ENCODE results near the gene IGFBP2.

Gene IGFBP2

GRCh38 chr2:216589791-216590190 is 43.4 kb upstream of the IGFBP2 start:
- no peak for DNase-seq
- no peak for TF ChIP-seq CTCF (IDR thresholded peaks at IDR 0.05; ENCODE audit: low read depth, low read length)
- Histone ChIP-seq H3K4me3 (ENCODE audit: low read depth, low read length) (no peak overlapping the region), H3K27me3 (ENCODE audit: insufficient read depth, low read depth, severe bottlenecking) (no peaks in the 10 kb centered on the region), H3K9me3 (ENCODE audit: severe bottlenecking) (no peaks in the 10 kb centered on the region), H3K27ac (no peak overlapping the region), H3K36me3 (no peaks in the 10 kb centered on the region)

DNA sequence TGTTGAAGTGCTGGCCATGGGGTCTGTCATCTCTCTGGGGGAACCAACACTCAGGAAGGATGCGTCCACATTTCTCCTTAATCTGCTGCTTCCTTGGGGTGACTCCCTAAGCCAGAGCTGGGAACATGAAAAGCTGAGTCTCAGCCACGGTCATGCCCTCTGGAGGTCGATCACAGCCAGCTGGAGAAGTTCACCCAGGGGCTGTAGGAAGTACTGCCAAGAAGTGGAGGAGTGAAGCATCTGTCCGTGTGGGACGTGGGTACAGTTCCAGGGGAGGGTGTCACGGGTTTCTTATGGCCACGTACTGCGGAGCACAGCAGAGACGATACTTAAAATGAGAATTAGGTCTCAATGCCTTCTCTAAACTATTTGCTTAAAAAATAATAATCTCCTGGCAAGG is 42.4 kb upstream of the IGFBP2 start:
- no peaks in the 10 kb centered on the region for H3K36me3 ChIP-seq
- no peak overlapping the region for H3K4me3 ChIP-seq (ENCODE audit: low read depth, low read length)
- peak; percentile 42; the same call in 1 of the 2 replicates for TF ChIP-seq CTCF (IDR thresholded peaks at IDR 0.05; ENCODE audit: low read depth, low read length)
- no peaks in the 10 kb centered on the region for H3K27me3 ChIP-seq (ENCODE audit: insufficient read depth, low read depth, severe bottlenecking)
- no peaks in the 10 kb centered on the region for H3K9me3 ChIP-seq (ENCODE audit: severe bottlenecking)
- no peak overlapping the region for H3K27ac ChIP-seq
- peak; percentile 65 for DNase-seq

- no peak overlapping the region for H3K27ac ChIP-seq
- TF ChIP-seq CTCF (IDR thresholded peaks at IDR 0.05; ENCODE audit: low read depth, low read length), result no peak
- no peaks in the 10 kb centered on the region for H3K9me3 ChIP-seq (ENCODE audit: severe bottlenecking)
- H3K4me3 ChIP-seq (ENCODE audit: low read depth, low read length), result no peak overlapping the region
- DNase-seq, result no peak
- no peaks in the 10 kb centered on the region for H3K27me3 ChIP-seq (ENCODE audit: insufficient read depth, low read depth, severe bottlenecking)
- H3K36me3 ChIP-seq, result no peaks in the 10 kb centered on the region
Observed at GRCh38 chr2:216591480-216591879, 41.7 kb upstream of the IGFBP2 start.

DNA sequence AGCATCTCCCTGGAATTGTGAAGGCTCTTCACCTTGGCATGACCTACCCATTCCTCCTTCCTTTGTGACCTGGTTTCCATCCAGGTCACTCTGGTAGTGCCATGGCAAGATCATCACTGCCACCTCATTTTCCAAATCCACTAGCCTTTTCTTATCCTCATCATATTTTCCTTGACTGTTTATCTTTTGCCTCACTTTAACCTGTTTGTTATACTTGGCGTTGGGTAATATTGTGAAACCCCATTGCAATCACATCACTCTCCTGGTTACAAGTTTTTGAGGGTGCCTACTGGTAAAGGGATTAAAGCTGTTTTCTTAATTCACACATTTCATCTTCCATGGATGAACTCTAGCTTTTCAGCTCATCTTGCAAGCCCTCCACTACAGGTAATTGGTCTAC is 39.1 kb upstream of the IGFBP2 start:
- H3K36me3 ChIP-seq, result no peaks in the 10 kb centered on the region
- no peaks in the 10 kb centered on the region for H3K27me3 ChIP-seq (ENCODE audit: insufficient read depth, low read depth, severe bottlenecking)
- H3K27ac ChIP-seq, result no peak overlapping the region
- TF ChIP-seq CTCF (IDR thresholded peaks at IDR 0.05; ENCODE audit: low read depth, low read length), result no peak
- no peak for DNase-seq
- H3K9me3 ChIP-seq (ENCODE audit: severe bottlenecking), result no peaks in the 10 kb centered on the region
- H3K4me3 ChIP-seq (ENCODE audit: low read depth, low read length), result no peak overlapping the region

DNA sequence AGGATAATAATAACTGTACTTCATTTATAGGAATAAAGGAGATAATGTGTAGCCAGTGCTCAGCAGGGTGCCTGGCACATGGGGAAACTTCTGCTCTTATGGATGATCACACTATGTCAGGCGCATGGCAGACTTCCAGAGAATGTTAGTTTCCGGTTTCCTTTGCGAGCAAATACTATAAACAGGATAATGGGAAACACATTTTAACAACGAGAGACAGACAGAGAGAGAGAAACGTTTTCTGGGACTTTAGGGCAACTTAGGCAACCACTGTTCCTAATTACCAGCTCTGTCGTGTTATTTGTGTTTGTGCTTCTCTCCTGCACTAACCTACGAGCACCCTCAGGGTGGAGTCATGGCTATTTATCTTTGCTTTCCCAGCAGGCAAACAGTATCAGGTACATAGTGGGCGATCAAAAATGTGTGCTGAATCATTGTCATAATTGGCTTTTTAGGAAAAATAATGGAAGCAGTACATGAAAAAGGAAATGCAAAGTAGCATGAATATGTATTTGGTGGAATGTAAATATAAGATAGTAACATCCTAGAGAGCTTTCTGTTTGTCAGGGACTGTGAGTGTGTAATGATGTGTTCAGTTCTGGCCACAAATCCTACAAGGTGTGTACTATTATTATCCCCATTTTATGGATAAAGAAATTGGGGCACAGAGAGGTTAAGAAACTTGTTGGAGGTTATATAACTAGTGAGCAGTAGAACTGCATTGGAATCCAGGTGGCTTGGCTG is 36.8 kb upstream of the IGFBP2 start:
- no peaks in the 10 kb centered on the region for H3K36me3 ChIP-seq
- DNase-seq, result no peak
- H3K27me3 ChIP-seq (ENCODE audit: insufficient read depth, low read depth, severe bottlenecking), result no peaks in the 10 kb centered on the region
- H3K4me3 ChIP-seq (ENCODE audit: low read depth, low read length), result no peak overlapping the region
- no peaks in the 10 kb centered on the region for H3K9me3 ChIP-seq (ENCODE audit: severe bottlenecking)
- peak overlapping the region; percentile 43; the same call in 1 of the 2 replicates for H3K27ac ChIP-seq
- TF ChIP-seq CTCF (IDR thresholded peaks at IDR 0.05; ENCODE audit: low read depth, low read length), result no peak

Data from WERI-Rb-1 (cell line).